GM12878 (cell line): ENCODE measurements around the gene GLE1. TPM values are rescaled to one million over a fixed set of nuclear protein-coding genes. Genes with fewer than 3 reads are reported as not detected.
A peak's percentile ranks its signal among the peaks of the same experiment; 100 is the strongest.

Source experiments
- ATAC-seq: fragments of 200-7000 bp; cut with Tn5 transposase; 3 replicates; pipeline ENCODE4 v1.9.1; 2020; ENCODE audit warnings: mild to moderate bottlenecking, moderate library complexity
- BruUV-seq: library from RNA; stranded (reverse); fragments of 400-500 nt; replicated peaks from 2 replicates; lab custom pipeline; 2021; lab: Mats Ljungman, UMichigan
- CTCF ChIA-PET: fragments of 300-600 bp; sonication (Branson Sonifier 250); formaldehyde crosslinking; extraction: SDS; loops from one replicate; lab custom pipeline; 2021; ENCODE audit warnings: inconsistent platforms; lab: Yijun Ruan, JAX
- POLR2A ChIA-PET: fragments of 350-600 bp; formaldehyde crosslinking; extraction: SDS; loops from one replicate; lab custom pipeline; 2021; ENCODE audit warnings: inconsistent platforms; lab: Charles Lee
- RAD21 ChIA-PET: fragments of 300-600 bp; sonication (Branson Sonifier 250); formaldehyde crosslinking; loops from one replicate; lab custom pipeline; 2023; ENCODE audit warnings: antibody characterized with exemption; ENCODE audit not compliant: unreplicated experiment; lab: Charles Lee
- SMC1A ChIA-PET: fragments of 300-600 bp; sonication (Branson Sonifier 250); formaldehyde crosslinking; loops from one replicate; lab custom pipeline; 2023; ENCODE audit not compliant: unreplicated experiment, uncharacterized antibody; lab: Charles Lee
- DNase-seq: peaks from one replicate; pipeline ENCODE4 v3.0.0-alpha.2; 2011; ENCODE audit warnings: low read depth, low spot score
- FAIRE-seq: peaks from 3 replicates; lab custom pipeline; 2011; peaks lifted over from hg19 to GRCh38; lab: Jason Lieb, UNC
- H2AFZ ChIP-seq: 2 replicates; pipeline ENCODE4 v1.6.0; 2011; ENCODE audit warnings: low read depth, low read length, control low read depth; ENCODE audit not compliant: control insufficient read depth
- H3K27ac ChIP-seq: 2 replicates; pipeline ENCODE4 v1.5.1; 2011; ENCODE audit warnings: control low read depth; ENCODE audit not compliant: control insufficient read depth, insufficient read depth
- H3K27me3 ChIP-seq, 2 experiments: replicated peaks in 1 of 2; 2 replicates each; pipeline versions ENCODE4 v1.6.0 to v1.6.1; 2011; ENCODE audit warnings: low read length in 1 of 2; ENCODE audit not compliant: control insufficient read depth in 2 of 2, insufficient read depth in 2 of 2
- H3K36me3 ChIP-seq, 2 experiments: 2 replicates each; pipeline ENCODE4 v1.5.1; 2011; ENCODE audit warnings: low read length in 1 of 2; ENCODE audit not compliant: control insufficient read depth in 2 of 2, insufficient read depth in 2 of 2
- H3K4me1 ChIP-seq: 2 replicates; pipeline ENCODE4 v1.6.1; 2011; ENCODE audit warnings: mild to moderate bottlenecking, low read length, moderate library complexity, mixed read lengths; ENCODE audit not compliant: control insufficient read depth, insufficient read depth
- H3K4me2 ChIP-seq: 2 replicates; pipeline ENCODE4 v1.6.0; 2011; ENCODE audit warnings: control low read depth; ENCODE audit not compliant: control insufficient read depth, insufficient read depth
- H3K4me3 ChIP-seq: fragments of 200-600 bp; sonication (generic); 2 replicates; pipeline ENCODE4 v1.5.1; 2016
- H3K79me2 ChIP-seq: 2 replicates; pipeline ENCODE4 v1.6.0; 2011; ENCODE audit warnings: low read length; ENCODE audit not compliant: control insufficient read depth, insufficient read depth
- H3K9ac ChIP-seq: 2 replicates; pipeline ENCODE4 v1.8.0; 2011; ENCODE audit warnings: low read length, control low read depth, mixed read lengths; ENCODE audit not compliant: control insufficient read depth, insufficient read depth
- H3K9me3 ChIP-seq: replicated peaks from 3 replicates; pipeline ENCODE4 v1.5.1; 2011; ENCODE audit warnings: mild to moderate bottlenecking, low read length; ENCODE audit not compliant: control insufficient read depth, insufficient read depth
- H4K20me1 ChIP-seq: 2 replicates; pipeline ENCODE4 v1.6.0; 2011; ENCODE audit not compliant: control insufficient read depth, insufficient read depth
- BCL3 ChIP-seq: IDR thresholded peaks from 2 replicates; pipeline ENCODE4 v1.6.1; 2011; ENCODE audit warnings: borderline replicate concordance, low read depth, mild to moderate bottlenecking, moderate library complexity, low read length; ENCODE audit not compliant: insufficient read depth, poor library complexity, severe bottlenecking
- CHD1 ChIP-seq: IDR thresholded peaks from 2 replicates; pipeline ENCODE4 v1.6.1; 2012; ENCODE audit warnings: low read depth, low read length, improper control_type of control experiment
- FOS ChIP-seq: IDR thresholded peaks from 3 replicates; pipeline ENCODE4 v1.6.1; 2011; ENCODE audit warnings: borderline replicate concordance; ENCODE audit not compliant: insufficient read length; ENCODE audit errors: extremely low read depth
- KLF5 ChIP-seq: fragments of 450-650 bp; IDR thresholded peaks from 2 replicates; pipeline ENCODE4 v1.6.1; 2014; ENCODE audit warnings: mild to moderate bottlenecking; ENCODE audit not compliant: partially characterized antibody
- MLLT1 ChIP-seq: fragments of 450-650 bp; IDR thresholded peaks from 2 replicates; pipeline ENCODE4 v1.6.1; 2016; ENCODE audit warnings: mild to moderate bottlenecking
- MXI1 ChIP-seq: fragments of 150-350 bp; IDR thresholded peaks from 2 replicates; pipeline ENCODE4 v1.6.1; 2011; ENCODE audit warnings: low read depth, mild to moderate bottlenecking, inconsistent platforms, low read length, improper control_type of control experiment
- PAX5 ChIP-seq: IDR thresholded peaks from 2 replicates; pipeline ENCODE4 v1.6.1; 2011; ENCODE audit warnings: low read depth, low read length, borderline replicate concordance
- POLR2AphosphoS2 ChIP-seq: IDR thresholded peaks from 2 replicates; pipeline ENCODE4 v1.6.1; 2011; ENCODE audit warnings: low read depth, mild to moderate bottlenecking, low read length, improper control_type of control experiment, moderate library complexity
- RB1 ChIP-seq: fragments of 450-650 bp; formaldehyde crosslinking; IDR thresholded peaks from 2 replicates; pipeline ENCODE4 v1.6.1; 2017; ENCODE audit warnings: mild to moderate bottlenecking, borderline replicate concordance
- SIN3A ChIP-seq: IDR thresholded peaks from 2 replicates; pipeline ENCODE4 v1.6.1; 2012; ENCODE audit warnings: low read depth, low read length, improper control_type of control experiment
- TAF1 ChIP-seq: IDR thresholded peaks from 2 replicates; pipeline ENCODE4 v1.6.1; 2011; ENCODE audit warnings: mild to moderate bottlenecking, low read depth, low read length, borderline replicate concordance
- ZNF622 ChIP-seq: fragments of 450-650 bp; IDR thresholded peaks from 2 replicates; pipeline ENCODE4 v1.6.1; 2017; ENCODE audit warnings: mild to moderate bottlenecking, inconsistent platforms
- WGBS: methylation state at CpG from one replicate; pipeline ENCODE4 v1.1.6; 2016; ENCODE audit warnings: low lambda C conversion rate; ENCODE audit not compliant: insufficient replicate concordance, insufficient coverage; ENCODE audit errors: missing lambda C conversion rate; 5-methylcytosine and 5-hydroxymethylcytosine counted together
- in situ Hi-C: fragments of 300-500 bp; cut with MboI; formaldehyde crosslinking; loops from 9 replicates; pipeline ENCODE4 v1.14.3; 2018; ENCODE audit warnings: mixed read lengths
- intact Hi-C: fragments of 100-400 bp; cut with micrococcal nuclease; formaldehyde crosslinking; loops from one replicate; pipeline ENCODE4 v1.14.2; 2022; ENCODE audit not compliant: unreplicated experiment
- polyA plus RNA-seq, 11 experiments: library from polyadenylated mRNA; depleted of rRNA in 4 of 11; unstranded in 6 of 11; stranded (reverse) in 5 of 11; fragments of >200 nt; fragmentation: Nextera tagmentation in 4 of 11; fragmentation: Illumina TruSeq in 1 of 11; extraction: Ambion mirVana in 4 of 11; extraction: Trizol in 1 of 11; gene quantifications; 1 replicate in 1 of 11; 2 replicates in 10 of 11; pipeline versions ENCODE4 v1.2.1 to v1.2.3, GENCODE V29; 2011 to 2016; ENCODE audit warnings: inconsistent platforms in 2 of 11, missing spikeins in 2 of 11, low read depth in 1 of 11
- total RNA-seq, 4 experiments: library from RNA; depleted of rRNA in 3 of 4; stranded (reverse); fragments of >200 nt in 3 of 4; fragmentation: Illumina TruSeq in 1 of 4; extraction: Trizol in 1 of 4; gene quantifications; 2 replicates each; pipeline versions ENCODE4 v1.2.1 to v1.2.3, GENCODE V29; 2013 to 2021

The GLE1 gene
- total and polyA plus RNA-seq, 10 of the 15 experiments (the other 5 are each of a cell fraction or from before 2014, with no cell fraction given) = 17.4 to 52.0 (median 37.7) TPM

GRCh38 chr9:128457207-128457606 is 47.3 kb upstream of the GLE1 start:
- Histone ChIP-seq H3K79me2 (peaks cover 12% of the 10 kb centered on the region), H2AFZ (peak overlapping the region; percentile 30; the same call in 1 of the 2 replicates), H3K27ac (peak overlapping the region; percentile 30; the same call in 1 of the 2 replicates), H3K36me3 (peaks cover 7 to 14% of the 10 kb centered on the region in 2 experiments; a peak in 3 of 4 replicates), H4K20me1 (no peaks in the 10 kb centered on the region), H3K4me3 (peak overlapping the region; percentile 92), H3K9me3 (no peaks in the 10 kb centered on the region), H3K4me2 (peak overlapping the region; percentile 56), H3K27me3 (no peaks in the 10 kb centered on the region), H3K9ac (peak overlapping the region; percentile 78; the same call in 1 of the 2 replicates), H3K4me1 (peaks cover 3% of the 10 kb centered on the region; the same call in 1 of the 2 replicates)
- intact Hi-C loops = no loop called here
- ChIA-PET CTCF (interaction anchor here (0.6 to 1.2 kb wide), 3 partner anchors 18 to 95 kb away, joined by 3 to 5 read pairs (median 3); no protein-coding TSS in a partner anchor), RAD21 (interaction anchor here (0.9 kb wide), 2 partner anchors 37 to 93 kb away, joined by 3 read pairs; partner anchors contain the start of gene CERCAM), POLR2A (no interaction called here), SMC1A (interaction anchor here (0.6 kb wide), 1 partner anchor 301 kb away, joined by 4 read pairs; no protein-coding TSS in a partner anchor)
- no peak for ATAC-seq
- BruUV-seq = TSS peak; percentile 41
- 46% methylated on average over 14 of the region's 14 CpGs for WGBS
- in situ Hi-C loops = no loop called here
- no peak for DNase-seq
- TF ChIP-seq KLF5 (no peak), PAX5 (no peak), CHD1 (no peak), RB1 (no peak), FOS (no peak), POLR2AphosphoS2 (no peak)
- FAIRE-seq = no peak

- Histone ChIP-seq H3K4me2 (no peak overlapping the region), H3K27ac (no peak overlapping the region), H4K20me1 (no peaks in the 10 kb centered on the region), H3K9ac (no peak overlapping the region), H2AFZ (no peak overlapping the region), H3K9me3 (no peaks in the 10 kb centered on the region), H3K36me3 (peaks cover 7 to 16% of the 10 kb centered on the region in 2 experiments), H3K79me2 (peaks cover 12% of the 10 kb centered on the region), H3K27me3 (no peaks in the 10 kb centered on the region), H3K4me1 (peaks cover 3% of the 10 kb centered on the region; the same call in 1 of the 2 replicates), H3K4me3 (no peak overlapping the region)
- TF ChIP-seq ZNF622 (no peak), MLLT1 (no peak), MXI1 (no peak), BCL3 (no peak), SIN3A (no peak), TAF1 (no peak)
- no TSS peak for BruUV-seq
- ChIA-PET POLR2A (no interaction called here), RAD21 (interaction anchor here (0.7 kb wide), 1 partner anchor 10 kb away, joined by 3 read pairs; no protein-coding TSS in a partner anchor), SMC1A (no interaction called here), CTCF (interaction anchor here (1.9 kb wide), 1 partner anchor 21 kb away, joined by 5 read pairs; no protein-coding TSS in a partner anchor)
- DNase-seq = no peak
- intact Hi-C loops = no loop called here
- in situ Hi-C loops = no loop called here
- no peak for ATAC-seq
- 96% methylated on average over 3 of the region's 3 CpGs for WGBS
- FAIRE-seq = no peak
These were observed 45.5 kb upstream of the GLE1 start for GRCh38 chr9:128459011-128459410.
